Measurements from ENCODE around the gene NELFCD. TPM values are rescaled to one million over a fixed set of nuclear protein-coding genes. Genes with fewer than 3 reads are reported as not detected.
A peak's percentile ranks its signal among the peaks of the same experiment; 100 is the strongest.
"Not testable (repeated sequence)": the region's sequence is repeated elsewhere in the genome, so short reads cannot be mapped to it uniquely, and the experiment has no call there.

NELFCD gene
- polyA plus RNA-seq, 3 donors from 2014 or later = 67.1 to 104 (median 71.7) TPM

DNA sequence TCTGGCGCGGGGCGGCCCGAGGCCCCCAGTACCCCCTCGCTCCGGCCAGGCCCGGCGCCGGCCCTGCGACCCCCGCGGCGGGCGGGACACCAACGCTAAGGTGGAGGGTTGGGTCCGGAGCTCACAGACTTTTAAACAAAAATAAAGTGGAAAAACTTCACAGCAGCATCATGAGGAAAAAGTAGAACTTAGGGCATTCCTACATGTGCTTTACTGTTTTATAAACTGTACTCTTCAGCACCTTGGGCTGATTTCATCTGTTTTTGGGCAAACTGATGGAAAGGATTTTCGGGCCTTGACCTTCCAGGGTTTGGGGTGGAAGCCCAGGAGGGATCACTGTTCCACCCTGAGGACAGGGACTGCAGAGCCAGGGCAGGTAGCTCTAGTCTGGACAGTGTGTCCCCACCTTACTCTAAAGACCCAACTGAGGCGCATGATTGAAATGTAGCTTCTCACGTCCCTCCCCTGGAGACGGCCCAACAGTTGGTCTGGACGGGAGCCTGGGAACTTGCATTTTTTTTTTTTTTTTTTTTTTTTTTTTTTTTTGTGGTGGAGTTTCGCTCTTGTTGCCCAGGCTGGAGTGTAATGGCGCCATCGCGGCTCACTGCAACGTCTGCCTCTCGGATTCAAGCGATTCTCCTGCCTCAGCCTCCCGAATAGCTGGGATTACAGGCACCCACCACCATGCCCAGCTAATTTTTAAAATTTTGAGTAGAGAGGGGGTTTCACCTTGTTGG, 740 bp downstream of the NELFCD start:
- peak overlapping the region; percentile 82 to 97 (median 93) for H3K27ac Mint-ChIP-seq
- peaks cover 0 to 2% (median 0%) of the 10 kb centered on the region in 6 donors for H3K9me3 Mint-ChIP-seq
- peak overlapping the region; percentile 81 to 93 (median 85) for H3K4me3 Mint-ChIP-seq
- peaks cover 3% of the 10 kb centered on the region in 3 donors for H3K36me3 Mint-ChIP-seq
- peak in 2 of 3 donors; percentile 20 to 28 for DNase-seq
- peaks cover 34 to 43% of the 10 kb centered on the region in 2 donors for H3K4me1 Mint-ChIP-seq
- H3K27me3 Mint-ChIP-seq (ENCODE audit: low read depth in 3 of 3) = peaks cover 10 to 16% (median 14%) of the 10 kb centered on the region in 3 donors

GRCh38 chr20:58982406-58983114, 1.5 kb downstream of the NELFCD start:
- H3K27ac Mint-ChIP-seq = peak overlapping the region; percentile 82 to 97 (median 91)
- no peaks in the 10 kb centered on the region for H3K9me3 Mint-ChIP-seq
- peak overlapping the region; percentile 81 to 93 (median 85) for H3K4me3 Mint-ChIP-seq
- peaks cover 8 to 9% (median 9%) of the 10 kb centered on the region in 3 donors for H3K36me3 Mint-ChIP-seq
- H3K4me1 Mint-ChIP-seq = peaks cover 34 to 50% of the 10 kb centered on the region in 2 donors
- peaks cover 10 to 16% (median 14%) of the 10 kb centered on the region in 3 donors for H3K27me3 Mint-ChIP-seq (ENCODE audit: low read depth in 3 of 3)
- DNase-seq = peak; percentile 67 to 77 (median 70)

DNA sequence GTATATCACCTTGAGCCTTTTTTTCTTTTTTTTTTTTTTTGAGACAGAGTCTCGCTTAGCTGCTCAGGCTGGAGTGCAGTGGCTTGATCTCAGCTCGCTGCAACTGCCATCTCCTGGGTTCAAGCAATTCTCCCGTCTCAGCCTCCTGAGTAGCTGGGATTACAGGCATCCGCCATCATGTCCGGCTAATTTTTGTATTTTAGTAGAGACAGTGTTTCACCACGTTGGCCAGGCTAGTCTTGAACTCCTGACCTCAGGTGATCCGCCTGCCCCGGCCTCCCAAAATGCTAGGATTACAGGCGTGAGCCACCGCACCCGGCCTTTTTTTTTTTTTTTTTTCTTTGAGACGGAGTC, 2.0 kb downstream of the NELFCD start:
- Mint-ChIP-seq H3K4me3 (peak overlapping the region; percentile 81 to 93 (median 85)), H3K36me3 (peaks cover 10 to 14% (median 12%) of the 10 kb centered on the region in 3 donors), H3K4me1 (peaks cover 34 to 50% of the 10 kb centered on the region in 2 donors), H3K27me3 (ENCODE audit: low read depth in 3 of 3) (peaks cover 10 to 16% (median 14%) of the 10 kb centered on the region in 3 donors), H3K27ac (peak overlapping the region; percentile 82 to 97 (median 91))
- DNase-seq, H3K9me3 Mint-ChIP-seq: not testable (repeated sequence)

- Mint-ChIP-seq H3K9me3 (no peaks in the 10 kb centered on the region), H3K4me3 (peak overlapping the region in 1 of 5 donors; percentile 12), H3K27ac (peak overlapping the region in 2 of 6 donors; percentile 18 to 79), H3K27me3 (ENCODE audit: low read depth in 3 of 3) (peaks cover 10 to 14% (median 12%) of the 10 kb centered on the region in 3 donors), H3K36me3 (peaks cover 17 to 23% (median 19%) of the 10 kb centered on the region in 3 donors), H3K4me1 (peaks cover 34 to 50% of the 10 kb centered on the region in 2 donors)
- DNase-seq = no peak
Observed at GRCh38 chr20:58984691-58985090, 3.6 kb downstream of the NELFCD start.

GRCh38 chr20:58985656-58986055, 4.6 kb downstream of the NELFCD start:
- DNase-seq = no peak
- no peak overlapping the region for H3K4me3 Mint-ChIP-seq
- peaks cover 32 to 50% of the 10 kb centered on the region in 2 donors for H3K4me1 Mint-ChIP-seq
- peaks cover 21 to 26% (median 22%) of the 10 kb centered on the region in 3 donors for H3K36me3 Mint-ChIP-seq
- no peaks in the 10 kb centered on the region for H3K9me3 Mint-ChIP-seq
- H3K27ac Mint-ChIP-seq = no peak overlapping the region
- peaks cover 8 to 14% (median 12%) of the 10 kb centered on the region in 3 donors for H3K27me3 Mint-ChIP-seq (ENCODE audit: low read depth in 3 of 3)

GRCh38 chr20:58986286-58986967, 5.4 kb downstream of the NELFCD start:
- H3K36me3 Mint-ChIP-seq = peaks cover 22 to 30% (median 23%) of the 10 kb centered on the region in 3 donors
- H3K27me3 Mint-ChIP-seq (ENCODE audit: low read depth in 3 of 3) = peaks cover 8 to 14% (median 12%) of the 10 kb centered on the region in 3 donors
- H3K4me3 Mint-ChIP-seq = no peak overlapping the region
- no peak for DNase-seq
- peaks cover 32 to 50% of the 10 kb centered on the region in 2 donors for H3K4me1 Mint-ChIP-seq
- H3K9me3 Mint-ChIP-seq = no peaks in the 10 kb centered on the region
- H3K27ac Mint-ChIP-seq = no peak overlapping the region

DNA sequence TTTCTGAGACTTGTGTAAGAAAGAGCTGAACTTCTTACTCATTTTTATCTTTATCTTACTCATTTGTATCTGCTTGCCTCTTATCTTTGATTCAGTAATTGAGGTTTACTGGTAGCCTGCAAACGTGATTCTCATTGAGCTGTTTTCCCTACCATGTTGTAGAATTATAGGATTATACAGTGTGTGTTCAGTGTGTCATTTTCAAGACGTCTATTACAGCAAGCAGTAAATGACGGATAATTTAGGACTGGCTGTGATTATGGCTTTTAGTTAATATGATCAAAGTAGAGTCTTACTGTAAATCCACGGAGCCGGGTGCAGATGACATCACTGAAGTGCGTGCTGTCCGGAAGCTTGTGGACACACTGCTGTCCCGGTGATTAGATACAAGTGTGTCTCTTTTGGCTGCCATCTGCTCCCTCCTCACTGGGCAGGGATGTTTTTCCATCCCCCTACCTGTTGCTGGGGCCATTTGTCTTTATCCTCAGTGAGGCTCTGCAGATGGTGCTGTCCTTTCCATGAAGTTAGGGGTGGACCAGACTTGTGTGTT, 6.0 kb downstream of the NELFCD start:
- H3K4me1 Mint-ChIP-seq = peaks cover 28 to 44% of the 10 kb centered on the region in 2 donors
- peaks cover 8 to 13% (median 8%) of the 10 kb centered on the region in 3 donors for H3K27me3 Mint-ChIP-seq (ENCODE audit: low read depth in 3 of 3)
- H3K27ac Mint-ChIP-seq = no peak overlapping the region
- no peaks in the 10 kb centered on the region for H3K9me3 Mint-ChIP-seq
- H3K4me3 Mint-ChIP-seq = no peak overlapping the region
- DNase-seq = no peak
- peaks cover 26 to 35% (median 27%) of the 10 kb centered on the region in 3 donors for H3K36me3 Mint-ChIP-seq

DNA sequence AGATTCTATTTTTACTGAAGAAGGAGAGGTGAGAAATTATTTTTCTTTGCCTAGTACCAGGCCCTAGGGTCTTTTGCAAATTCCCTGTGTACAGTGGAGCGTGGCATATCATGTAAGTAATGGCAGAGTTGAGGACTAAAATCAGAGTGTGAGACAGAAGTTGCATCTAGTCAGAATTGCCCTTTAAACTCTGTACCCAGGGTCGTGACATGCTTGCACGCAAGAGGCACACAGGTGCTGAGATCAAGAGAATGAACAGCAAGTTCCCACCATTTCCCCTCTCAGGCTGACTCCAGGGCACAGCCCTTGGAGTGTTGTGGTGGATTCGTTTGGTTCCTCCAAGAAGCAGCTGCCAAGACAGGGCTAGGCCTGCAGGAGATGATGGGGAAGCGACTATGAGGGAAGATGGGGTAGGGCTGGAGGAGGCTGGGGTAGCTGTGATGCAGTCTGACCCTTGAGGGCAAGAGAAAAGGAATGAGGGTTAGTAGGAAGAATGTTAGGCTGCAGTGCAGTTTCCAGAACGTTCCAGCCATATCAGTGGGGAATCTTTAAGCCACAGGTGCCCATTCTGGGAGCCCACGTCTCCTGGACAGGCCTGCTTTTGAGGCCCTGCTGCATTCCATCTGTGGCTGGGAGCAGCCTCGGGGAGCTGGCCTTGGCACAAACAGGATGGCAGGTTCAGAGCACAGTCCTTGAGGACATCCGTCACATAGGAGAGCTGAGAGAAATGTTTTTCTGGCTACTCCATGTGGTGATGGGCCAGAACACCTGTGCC, 6.9 kb downstream of the NELFCD start:
- peaks cover 26 to 42% (median 27%) of the 10 kb centered on the region in 3 donors for H3K36me3 Mint-ChIP-seq
- no peak for DNase-seq

GRCh38 chr20:58988565-58988882, 7.5 kb downstream of the NELFCD start:
- peaks cover 16 to 29% of the 10 kb centered on the region in 2 donors for H3K4me1 Mint-ChIP-seq
- peaks cover 0 to 5% (median 0%) of the 10 kb centered on the region in 3 donors for H3K27me3 Mint-ChIP-seq (ENCODE audit: low read depth in 3 of 3)
- H3K36me3 Mint-ChIP-seq = peaks cover 26 to 45% (median 27%) of the 10 kb centered on the region in 3 donors
- no peak overlapping the region for H3K4me3 Mint-ChIP-seq
- no peak for DNase-seq
- no peaks in the 10 kb centered on the region for H3K9me3 Mint-ChIP-seq
- H3K27ac Mint-ChIP-seq = no peak overlapping the region

More for the DNA sequence above, 6.9 kb downstream of the NELFCD start:
- no peak overlapping the region for H3K4me3 Mint-ChIP-seq
- H3K9me3 Mint-ChIP-seq = no peaks in the 10 kb centered on the region
- H3K27me3 Mint-ChIP-seq (ENCODE audit: low read depth in 3 of 3) = peaks cover 1 to 6% (median 2%) of the 10 kb centered on the region in 3 donors
- H3K4me1 Mint-ChIP-seq = peaks cover 19 to 35% of the 10 kb centered on the region in 2 donors
- H3K27ac Mint-ChIP-seq = no peak overlapping the region

DNA sequence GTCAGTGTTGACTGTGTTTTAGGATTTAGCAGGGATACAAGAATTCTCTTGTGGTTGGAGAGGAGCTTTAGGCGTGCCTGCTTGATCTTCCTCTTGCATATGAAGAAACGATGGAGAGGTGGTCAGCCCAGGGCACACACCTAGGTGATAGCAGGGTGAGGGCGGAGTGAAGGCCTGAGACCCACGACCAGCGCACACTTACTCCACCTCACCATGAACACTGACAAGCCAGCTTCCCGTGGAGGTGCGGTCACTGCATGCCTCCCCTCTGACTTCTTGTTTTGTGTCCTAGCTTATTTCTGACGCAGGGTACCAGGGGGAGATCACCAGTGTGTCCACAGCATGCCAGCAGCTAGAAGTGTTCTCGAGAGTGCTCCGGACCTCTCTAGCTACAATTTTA, 8.1 kb downstream of the NELFCD start:
- DNase-seq = no peak
- Mint-ChIP-seq H3K4me1 (peaks cover 9 to 23% of the 10 kb centered on the region in 2 donors), H3K27ac (no peak overlapping the region), H3K27me3 (ENCODE audit: low read depth in 3 of 3) (peaks cover 0 to 3% (median 0%) of the 10 kb centered on the region in 3 donors), H3K4me3 (no peak overlapping the region), H3K36me3 (peaks cover 26 to 49% (median 27%) of the 10 kb centered on the region in 3 donors), H3K9me3 (no peaks in the 10 kb centered on the region)

- Mint-ChIP-seq H3K36me3 (peaks cover 30 to 55% (median 36%) of the 10 kb centered on the region in 3 donors), H3K27ac (no peak overlapping the region), H3K4me3 (no peak overlapping the region)
Observed at GRCh38 chr20:58990651-58991445, 9.8 kb downstream of the NELFCD start.

DNA sequence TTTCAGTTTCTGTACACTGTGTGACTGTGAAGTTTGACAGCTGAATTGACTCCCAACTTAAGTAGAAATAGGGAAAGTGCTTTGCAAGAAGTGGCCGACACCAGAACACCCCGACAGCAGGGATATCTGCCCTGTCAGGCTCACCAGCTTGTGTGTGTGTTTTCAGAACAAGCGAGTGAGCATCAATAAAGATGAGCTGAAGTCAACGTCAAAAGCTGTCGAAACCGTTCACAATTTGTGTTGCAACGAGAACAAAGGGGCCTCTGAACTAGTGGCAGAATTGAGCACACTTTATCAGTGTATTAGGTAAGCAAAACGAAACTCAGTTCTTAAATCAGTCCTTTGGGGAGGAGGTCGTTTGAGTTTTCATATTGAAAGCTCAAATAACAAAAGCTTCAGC, 10.7 kb downstream of the NELFCD start:
- no peak overlapping the region for H3K4me3 Mint-ChIP-seq
- H3K27me3 Mint-ChIP-seq (ENCODE audit: low read depth in 3 of 3) = peaks cover 0 to 1% (median 0%) of the 10 kb centered on the region in 3 donors
- H3K4me1 Mint-ChIP-seq = peaks cover 0 to 7% of the 10 kb centered on the region in 2 donors
- H3K36me3 Mint-ChIP-seq = peaks cover 30 to 58% (median 36%) of the 10 kb centered on the region in 3 donors
- DNase-seq = no peak
- H3K9me3 Mint-ChIP-seq = no peaks in the 10 kb centered on the region
- H3K27ac Mint-ChIP-seq = peak overlapping the region in 1 of 6 donors; percentile 76

More at GRCh38 chr20:58990651-58991445, 9.8 kb downstream of the NELFCD start:
- peaks cover 0 to 10% of the 10 kb centered on the region in 2 donors for H3K4me1 Mint-ChIP-seq
- H3K9me3 Mint-ChIP-seq = no peaks in the 10 kb centered on the region
- no peak for DNase-seq
- H3K27me3 Mint-ChIP-seq (ENCODE audit: low read depth in 3 of 3) = peaks cover 0 to 1% (median 0%) of the 10 kb centered on the region in 3 donors
